Endothelial cell of umbilical vein (primary cell): ENCODE measurements around the gene GNAQ. TPM values are rescaled to one million over a fixed set of nuclear protein-coding genes. Genes with fewer than 3 reads are reported as not detected.

ENCODE experiments used
- BruUV-seq: library from RNA; stranded (reverse); fragments of 400-500 nt; replicated peaks from 2 replicates; lab custom pipeline; 2021; lab: Mats Ljungman, UMichigan
- CTCF ChIA-PET: fragments of 300-600, 350-600 bp; sonication (Branson Sonifier 250); formaldehyde crosslinking; loops from one replicate; lab custom pipeline; 2021; ENCODE audit warnings: antibody characterized with exemption, inconsistent platforms; lab: Charles Lee
- POLR2A ChIA-PET: fragments of 300-600, 350-600 bp; sonication (Branson Sonifier 250); formaldehyde crosslinking; loops from one replicate; lab custom pipeline; 2021; ENCODE audit warnings: antibody characterized with exemption, inconsistent platforms; lab: Charles Lee
- DNase-seq: peaks from one replicate; pipeline ENCODE4 v3.0.0-alpha.2; 2011; ENCODE audit warnings: low read depth, low spot score
- FAIRE-seq: peaks from 2 replicates; lab custom pipeline; 2011; peaks lifted over from hg19 to GRCh38; lab: Jason Lieb, UNC
- H2AFZ ChIP-seq: 2 replicates; pipeline ENCODE4 v1.6.0; 2012; ENCODE audit warnings: low read depth, low read length, control low read depth, inconsistent platforms
- H3K27ac ChIP-seq: 2 replicates; pipeline ENCODE4 v1.5.1; 2011; ENCODE audit warnings: low read depth, mild to moderate bottlenecking, control low read depth, low read length, moderate library complexity; ENCODE audit not compliant: insufficient read depth
- H3K27me3 ChIP-seq, 2 experiments: 2 replicates each; pipeline versions ENCODE4 v1.6.0 to v1.6.1; 2011; ENCODE audit warnings: low read length in 2 of 2, mixed read lengths in 1 of 2; ENCODE audit not compliant: control insufficient read depth in 2 of 2, insufficient read depth in 2 of 2
- H3K36me3 ChIP-seq, 2 experiments: 2 replicates in 1 of 2; 3 replicates in 1 of 2; pipeline ENCODE4 v1.5.1; 2011; ENCODE audit warnings: low read length in 2 of 2, mild to moderate bottlenecking in 1 of 2, moderate library complexity in 1 of 2; ENCODE audit not compliant: control insufficient read depth in 2 of 2, insufficient read depth in 2 of 2; ENCODE audit errors: extremely low read depth in 1 of 2
- H3K4me1 ChIP-seq: 3 replicates; pipeline ENCODE4 v1.5.1; 2011; ENCODE audit warnings: mild to moderate bottlenecking, low read length; ENCODE audit not compliant: control insufficient read depth, insufficient read depth; ENCODE audit errors: extremely low read depth
- H3K4me2 ChIP-seq: 2 replicates; pipeline ENCODE4 v1.6.1; 2011; ENCODE audit warnings: low read length, control low read depth, mixed read lengths; ENCODE audit not compliant: insufficient read depth
- H3K4me3 ChIP-seq, 3 experiments: fragments of 200-600 bp in 1 of 3; sonication (generic), shearing (Covaris generic) in 1 of 3; replicated peaks in 1 of 3; 2 replicates each; pipeline ENCODE4 v1.5.1; 2011 to 2016; ENCODE audit warnings: control low read depth in 3 of 3, low read length in 3 of 3, mild to moderate bottlenecking in 2 of 3, inconsistent platforms in 1 of 3, low read depth in 1 of 3, moderate library complexity in 1 of 3; ENCODE audit not compliant: insufficient read depth in 1 of 3
- H3K79me2 ChIP-seq: 2 replicates; pipeline ENCODE4 v1.6.0; 2012; ENCODE audit warnings: low read length, inconsistent platforms; ENCODE audit not compliant: control insufficient read depth, insufficient read depth
- H3K9ac ChIP-seq: replicated peaks from 2 replicates; pipeline ENCODE3; 2011; ENCODE audit warnings: low read length, control low read depth; ENCODE audit not compliant: insufficient read depth; ENCODE audit errors: extremely low read depth
- H3K9me1 ChIP-seq: replicated peaks from 3 replicates; pipeline ENCODE4 v1.6.0; 2011; ENCODE audit warnings: mild to moderate bottlenecking, low read length; ENCODE audit not compliant: control insufficient read depth, insufficient read depth; ENCODE audit errors: extremely low read depth
- H3K9me3 ChIP-seq: replicated peaks from 2 replicates; pipeline ENCODE4 v1.5.1; 2012; ENCODE audit warnings: low read length, inconsistent platforms; ENCODE audit not compliant: control insufficient read depth, insufficient read depth
- H4K20me1 ChIP-seq: replicated peaks from 2 replicates; pipeline ENCODE3; 2011; ENCODE audit warnings: mild to moderate bottlenecking, low read length; ENCODE audit not compliant: control insufficient read depth, insufficient read depth; ENCODE audit errors: extremely low read depth
- EZH2 ChIP-seq: IDR thresholded peaks from 2 replicates; pipeline ENCODE4 v1.6.1; 2012; ENCODE audit warnings: borderline replicate concordance, low read depth, mild to moderate bottlenecking, moderate library complexity, low read length, inconsistent platforms; ENCODE audit not compliant: severe bottlenecking
- FOS ChIP-seq: IDR thresholded peaks from 2 replicates; pipeline ENCODE4 v1.6.1; 2011; ENCODE audit warnings: mild to moderate bottlenecking, low read length, moderate library complexity, borderline replicate concordance; ENCODE audit not compliant: insufficient read depth
- JUN ChIP-seq: IDR thresholded peaks from 2 replicates; pipeline ENCODE4 v1.6.1; 2011; ENCODE audit warnings: borderline replicate concordance, low read depth; ENCODE audit not compliant: insufficient read length, insufficient read depth
- POLR2A ChIP-seq: IDR thresholded peaks from 2 replicates; pipeline ENCODE4 v1.6.1; 2012; ENCODE audit warnings: low read depth, mild to moderate bottlenecking, control low read depth, low read length
- POLR2AphosphoS5 ChIP-seq: IDR thresholded peaks from 2 replicates; pipeline ENCODE4 v1.6.1; 2012; ENCODE audit warnings: low read depth, mild to moderate bottlenecking, control low read depth, low read length, moderate library complexity; ENCODE audit not compliant: insufficient read depth
- dilution Hi-C: fragments of 300-500 bp; cut with MboI; formaldehyde crosslinking; loops from one replicate; pipeline ENCODE4 v1.15.0; 2019; ENCODE audit warnings: low sequenced_read_pairs; ENCODE audit not compliant: extremely low pct_ligation_motif_present
- intact Hi-C: fragments of 100-400 bp; cut with micrococcal nuclease; formaldehyde crosslinking; loops from one replicate; pipeline ENCODE4 v1.10.0; 2022
- polyA plus RNA-seq, 4 experiments: library from polyadenylated mRNA; depleted of rRNA in 3 of 4; stranded (reverse) in 3 of 4; unstranded in 1 of 4; fragments of >200 nt; gene quantifications; 2 replicates each; pipeline versions ENCODE4 v1.2.1 to v1.2.3, GENCODE V29; 2011 to 2012; ENCODE audit warnings: missing spikeins in 1 of 4
- total RNA-seq: library from RNA; stranded (reverse); gene quantifications from 2 replicates; pipeline ENCODE4 v1.2.3, GENCODE V29; 2021

Gene GNAQ
- total and polyA plus RNA-seq, 2 donors (not counting 3 experiments of a cell fraction or from before 2014, with no cell fraction given), result 26.1 to 67.3 TPM

- POLR2A ChIA-PET, result interaction anchor here (0.7 kb wide), 1 partner anchor 198 kb away, joined by 8 read pairs; no protein-coding TSS in a partner anchor
These were observed 357.4 kb downstream of the GNAQ start for GRCh38 chr9:77673941-77674791.

GRCh38 chr9:77672183-77672582 lies 359.4 kb downstream of the GNAQ start:
- no peaks in the 10 kb centered on the region for H3K36me3 ChIP-seq
- H3K4me3 ChIP-seq, result no peak overlapping the region
- H4K20me1 ChIP-seq, result no peaks in the 10 kb centered on the region
- no peaks in the 10 kb centered on the region for H3K9me3 ChIP-seq
- H3K27me3 ChIP-seq, result no peaks in the 10 kb centered on the region
- no peaks in the 10 kb centered on the region for H3K79me2 ChIP-seq
- H3K9me1 ChIP-seq, result no peaks in the 10 kb centered on the region
- dilution Hi-C loops (no loop called here), intact Hi-C loops (no loop called here)
- H3K9ac ChIP-seq, result no peak overlapping the region
- TF ChIP-seq POLR2A (no peak), POLR2AphosphoS5 (no peak)
- no peak overlapping the region for H3K4me2 ChIP-seq
- DNase-seq (no peak), FAIRE-seq (no peak)
- BruUV-seq, result no TSS peak
- no peak overlapping the region for H2AFZ ChIP-seq
- no peaks in the 10 kb centered on the region for H3K4me1 ChIP-seq
- CTCF ChIA-PET, result no interaction called here
- POLR2A ChIA-PET, result no interaction called here
- H3K27ac ChIP-seq, result no peak overlapping the region

More at GRCh38 chr9:77673941-77674791, 357.4 kb downstream of the GNAQ start:
- Histone ChIP-seq H3K9ac (no peak overlapping the region), H2AFZ (no peak overlapping the region), H4K20me1 (no peaks in the 10 kb centered on the region), H3K4me3 (no peak overlapping the region), H3K27ac (no peak overlapping the region), H3K9me1 (no peaks in the 10 kb centered on the region), H3K79me2 (no peaks in the 10 kb centered on the region), H3K9me3 (no peaks in the 10 kb centered on the region), H3K27me3 (no peaks in the 10 kb centered on the region), H3K4me1 (no peaks in the 10 kb centered on the region), H3K4me2 (no peak overlapping the region), H3K36me3 (no peaks in the 10 kb centered on the region)
- CTCF ChIA-PET, result interaction anchor here (1.1 to 1.9 kb wide), 6 partner anchors 10 to 447 kb away, joined by 3 to 24 read pairs (median 4); no protein-coding TSS in a partner anchor
- DNase-seq (no peak), FAIRE-seq (no peak)
- no TSS peak for BruUV-seq
- dilution Hi-C loops, result no loop called here
- intact Hi-C loops, result no loop called here
- TF ChIP-seq EZH2 (no peak), FOS (no peak), JUN (no peak), POLR2AphosphoS5 (no peak)
